Measurements from ENCODE around the gene TAF13. TPM values are rescaled to one million over a fixed set of nuclear protein-coding genes. Genes with fewer than 3 reads are reported as not detected.

The TAF13 gene
- total RNA-seq, 1 donor from 2014 or later: 42.3 TPM

DNA sequence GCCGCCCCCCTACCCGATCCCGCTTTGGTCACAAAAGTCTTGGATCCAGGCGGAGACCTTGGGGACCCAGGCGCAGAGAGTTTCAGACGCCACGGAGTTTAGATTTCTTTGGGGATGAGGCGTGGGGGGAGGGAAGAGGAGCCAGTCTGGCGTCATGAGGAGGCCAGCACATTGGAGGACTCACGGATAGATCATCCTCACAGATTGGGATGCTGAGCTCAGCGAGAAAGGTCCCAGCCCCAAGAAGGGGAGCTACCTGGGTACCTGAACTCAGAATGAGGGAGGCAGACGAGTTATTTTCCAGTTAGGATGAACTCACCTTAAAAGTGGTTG is 38.5 kb upstream of the TAF13 start:
- Mint-ChIP-seq H3K4me1 (ENCODE audit: unreplicated experiment) (peaks cover 15% of the 10 kb centered on the region), H3K4me3 (ENCODE audit: unreplicated experiment) (peak overlapping the region; percentile 59), H3K36me3 (ENCODE audit: unreplicated experiment) (peaks cover 3% of the 10 kb centered on the region), H3K27ac (ENCODE audit: unreplicated experiment) (no peak overlapping the region), H3K9me3 (ENCODE audit: unreplicated experiment) (no peaks in the 10 kb centered on the region), H3K27me3 (ENCODE audit: unreplicated experiment) (peaks cover 68% of the 10 kb centered on the region)
- DNase-seq (ENCODE audit: extremely low spot score, unreplicated experiment): no peak
- TF ChIP-seq, protein P1, sequence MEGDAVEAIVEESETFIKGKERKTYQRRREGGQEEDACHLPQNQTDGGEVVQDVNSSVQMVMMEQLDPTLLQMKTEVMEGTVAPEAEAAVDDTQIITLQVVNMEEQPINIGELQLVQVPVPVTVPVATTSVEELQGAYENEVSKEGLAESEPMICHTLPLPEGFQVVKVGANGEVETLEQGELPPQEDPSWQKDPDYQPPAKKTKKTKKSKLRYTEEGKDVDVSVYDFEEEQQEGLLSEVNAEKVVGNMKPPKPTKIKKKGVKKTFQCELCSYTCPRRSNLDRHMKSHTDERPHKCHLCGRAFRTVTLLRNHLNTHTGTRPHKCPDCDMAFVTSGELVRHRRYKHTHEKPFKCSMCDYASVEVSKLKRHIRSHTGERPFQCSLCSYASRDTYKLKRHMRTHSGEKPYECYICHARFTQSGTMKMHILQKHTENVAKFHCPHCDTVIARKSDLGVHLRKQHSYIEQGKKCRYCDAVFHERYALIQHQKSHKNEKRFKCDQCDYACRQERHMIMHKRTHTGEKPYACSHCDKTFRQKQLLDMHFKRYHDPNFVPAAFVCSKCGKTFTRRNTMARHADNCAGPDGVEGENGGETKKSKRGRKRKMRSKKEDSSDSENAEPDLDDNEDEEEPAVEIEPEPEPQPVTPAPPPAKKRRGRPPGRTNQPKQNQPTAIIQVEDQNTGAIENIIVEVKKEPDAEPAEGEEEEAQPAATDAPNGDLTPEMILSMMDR (IDR thresholded peaks at IDR 0.05): no peak

DNA sequence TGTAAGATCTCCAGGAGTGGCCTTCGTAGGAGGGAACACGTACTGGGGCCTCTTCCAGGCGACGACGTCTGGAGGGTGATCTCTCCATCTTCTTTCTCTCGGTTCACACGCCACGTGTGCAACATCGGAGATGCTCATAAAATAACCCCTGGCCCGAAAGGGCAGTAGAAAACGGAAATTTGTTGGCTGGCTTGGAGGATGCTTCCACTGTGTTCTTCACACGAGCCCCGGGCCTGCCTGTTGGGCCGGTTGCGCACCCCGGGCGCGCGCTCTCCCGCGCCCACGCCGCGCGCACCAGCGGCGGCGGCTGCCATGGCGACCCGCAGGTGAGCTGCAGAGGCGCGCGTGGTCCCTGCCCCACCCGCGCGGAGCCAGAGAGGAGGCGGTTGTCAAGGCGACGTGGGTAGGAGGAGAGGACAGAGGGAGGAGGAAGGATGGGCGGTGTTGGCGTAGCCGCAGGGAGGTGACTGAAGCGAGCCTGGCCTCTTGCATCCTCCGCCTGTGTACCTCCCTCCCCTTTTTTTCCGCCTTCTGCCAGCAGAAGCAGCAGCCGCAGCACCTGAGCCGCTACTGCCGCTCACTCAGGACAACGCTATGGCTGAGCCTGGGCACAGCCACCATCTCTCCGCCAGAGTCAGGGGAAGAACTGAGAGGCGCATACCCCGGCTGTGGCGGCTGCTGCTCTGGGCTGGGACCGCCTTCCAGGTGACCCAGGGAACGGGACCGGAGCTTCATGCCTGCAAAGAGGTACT is 38.0 kb upstream of the TAF13 start, which contains the start of gene ELAPOR1:
Gene ELAPOR1 (plus strand): TSS at position 526 of the 752 bp plus-strand sequence. CDS start 69 bp downstream, at position 595.
- no peaks in the 10 kb centered on the region for H3K9me3 Mint-ChIP-seq (ENCODE audit: unreplicated experiment)
- DNase-seq (ENCODE audit: extremely low spot score, unreplicated experiment): no peak
- peaks cover 65% of the 10 kb centered on the region for H3K27me3 Mint-ChIP-seq (ENCODE audit: unreplicated experiment)
- TF ChIP-seq, protein P1 (IDR thresholded peaks at IDR 0.05): no peak
- peaks cover 3% of the 10 kb centered on the region for H3K36me3 Mint-ChIP-seq (ENCODE audit: unreplicated experiment)
- H3K27ac Mint-ChIP-seq (ENCODE audit: unreplicated experiment): peak within 1 kb of the TSS; percentile 81
- peaks cover 15% of the 10 kb centered on the region for H3K4me1 Mint-ChIP-seq (ENCODE audit: unreplicated experiment)
- peak within 1 kb of the TSS; percentile 73 for H3K4me3 Mint-ChIP-seq (ENCODE audit: unreplicated experiment)

DNA sequence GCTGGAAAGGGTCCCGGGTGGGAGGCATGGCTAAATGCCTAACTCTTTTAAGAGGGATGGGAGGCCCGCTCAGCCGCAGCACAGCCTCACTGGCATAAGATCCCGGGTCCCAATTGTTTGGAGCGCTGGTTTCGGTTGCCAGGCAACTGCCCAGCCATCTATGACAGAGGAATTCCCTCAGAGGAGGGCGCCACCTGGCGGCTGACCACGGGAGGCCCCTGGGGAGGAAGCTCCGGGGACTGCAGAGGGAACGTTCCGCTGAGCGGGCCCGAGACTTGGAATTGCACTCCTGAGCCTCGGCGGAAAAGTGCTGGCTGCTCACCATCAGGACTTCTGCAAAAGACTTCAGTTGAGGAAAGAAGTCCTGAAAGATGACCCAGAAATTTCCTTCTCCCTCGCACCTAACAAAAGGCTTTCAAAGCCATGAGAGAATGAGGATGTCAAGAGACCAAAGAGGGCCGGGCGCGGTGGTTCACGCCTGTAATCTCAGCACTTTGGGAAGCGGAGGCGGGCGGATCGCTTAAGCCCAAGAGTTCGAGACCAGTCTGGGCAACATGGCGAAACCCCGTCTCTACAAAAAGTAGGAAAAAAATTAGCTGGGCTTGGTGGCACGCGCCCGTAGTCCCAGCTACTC is 37.0 kb upstream of the TAF13 start:
- DNase-seq (ENCODE audit: extremely low spot score, unreplicated experiment): peak; percentile 98
- Mint-ChIP-seq H3K27me3 (ENCODE audit: unreplicated experiment) (peaks cover 61% of the 10 kb centered on the region), H3K4me1 (ENCODE audit: unreplicated experiment) (peaks cover 15% of the 10 kb centered on the region), H3K9me3 (ENCODE audit: unreplicated experiment) (no peaks in the 10 kb centered on the region), H3K4me3 (ENCODE audit: unreplicated experiment) (peak overlapping the region; percentile 73), H3K27ac (ENCODE audit: unreplicated experiment) (peak overlapping the region; percentile 81), H3K36me3 (ENCODE audit: unreplicated experiment) (peaks cover 3% of the 10 kb centered on the region)
- TF ChIP-seq, protein P1 (IDR thresholded peaks at IDR 0.05): peak; percentile 97

DNA sequence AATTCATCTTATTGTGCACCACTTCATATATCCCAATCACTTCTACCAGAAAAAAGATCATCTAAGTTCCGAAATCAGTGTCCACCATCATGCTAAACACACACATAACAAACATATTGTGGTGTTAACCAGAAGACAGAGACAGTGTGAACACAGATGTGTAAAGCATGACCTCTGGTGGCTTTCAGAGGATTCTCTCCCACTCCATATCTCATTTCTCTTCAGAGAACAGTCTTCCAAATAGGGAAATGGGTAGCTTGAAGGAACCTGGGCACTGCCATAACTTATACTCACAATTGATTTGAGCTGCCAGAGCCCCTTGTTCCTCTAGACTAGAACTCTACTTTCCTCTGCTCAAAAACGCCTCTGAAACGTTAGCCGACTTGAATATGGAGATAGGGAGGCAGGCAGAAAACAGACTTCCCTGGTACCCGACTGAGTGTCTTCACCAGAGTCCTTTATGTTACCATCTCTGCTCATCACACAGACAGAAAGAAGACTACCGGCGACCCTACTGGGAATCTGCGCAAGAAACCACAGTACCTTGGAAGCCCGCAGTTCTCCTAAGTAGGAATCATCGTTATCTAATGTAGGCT is 36.4 kb upstream of the TAF13 start:
- Mint-ChIP-seq H3K27me3 (ENCODE audit: unreplicated experiment) (peaks cover 57% of the 10 kb centered on the region), H3K27ac (ENCODE audit: unreplicated experiment) (peak overlapping the region; percentile 81), H3K36me3 (ENCODE audit: unreplicated experiment) (peaks cover 3% of the 10 kb centered on the region), H3K9me3 (ENCODE audit: unreplicated experiment) (no peaks in the 10 kb centered on the region), H3K4me1 (ENCODE audit: unreplicated experiment) (peaks cover 15% of the 10 kb centered on the region), H3K4me3 (ENCODE audit: unreplicated experiment) (peak overlapping the region; percentile 73)
- TF ChIP-seq, protein P1 (IDR thresholded peaks at IDR 0.05): no peak
- no peak for DNase-seq (ENCODE audit: extremely low spot score, unreplicated experiment)
